ENCODE measurements around the gene ZNF423. TPM values are rescaled to one million over a fixed set of nuclear protein-coding genes. Genes with fewer than 3 reads are reported as not detected.

Gene ZNF423
- total RNA-seq, 3 donors from 2014 or later (not counting 1 experiment from before 2014, with no cell fraction given) = not detected

GRCh38 chr16:49748322-49748721, 107.6 kb downstream of the ZNF423 start:
- WGBS (ENCODE audit: insufficient coverage) = 82% methylated on average over 11 of the region's 11 CpGs
- intact Hi-C loops (cut with micrococcal nuclease) = no loop called here
- H3K9me3 Mint-ChIP-seq = no peaks in the 10 kb centered on the region

GRCh38 chr16:49747654-49748053, 108.3 kb downstream of the ZNF423 start:
- Mint-ChIP-seq H3K36me3 (no peaks in the 10 kb centered on the region), H3K4me1 (no peaks in the 10 kb centered on the region), H3K27me3 (ENCODE audit: low read depth in 2 of 2) (no peaks in the 10 kb centered on the region), H3K9me3 (no peaks in the 10 kb centered on the region), H3K4me3 (no peak overlapping the region), H3K27ac (no peak overlapping the region)
- intact Hi-C loops (cut with micrococcal nuclease) = no loop called here
- TF ChIP-seq CTCF (IDR thresholded peaks at IDR 0.05) = no peak
- 95% methylated on average over 3 of the region's 3 CpGs for WGBS (ENCODE audit: insufficient coverage)
- H3K9me3 ChIP-seq (ENCODE audit: control insufficient read depth, insufficient read depth, low read length) = no peaks in the 10 kb centered on the region
- no peak overlapping the region for H3K4me3 ChIP-seq (ENCODE audit: low read length)
- ATAC-seq (no peak), DNase-seq (no peak)
- no peaks in the 10 kb centered on the region for H3K4me1 ChIP-seq (ENCODE audit: control insufficient read depth, insufficient read depth, low read length)
- no peaks in the 10 kb centered on the region for H3K27me3 ChIP-seq (ENCODE audit: control insufficient read depth, insufficient read depth, low read length)
- no peak overlapping the region for H3K27ac ChIP-seq (ENCODE audit: low read length)
- H3K36me3 ChIP-seq (ENCODE audit: control insufficient read depth, insufficient read depth, low read length) = no peaks in the 10 kb centered on the region

More at GRCh38 chr16:49748322-49748721, 107.6 kb downstream of the ZNF423 start:
- Histone ChIP-seq H3K27me3 (ENCODE audit: control insufficient read depth, insufficient read depth, low read length) (no peaks in the 10 kb centered on the region), H3K27ac (ENCODE audit: low read length) (no peak overlapping the region), H3K9me3 (ENCODE audit: control insufficient read depth, insufficient read depth, low read length) (no peaks in the 10 kb centered on the region), H3K4me1 (ENCODE audit: control insufficient read depth, insufficient read depth, low read length) (no peaks in the 10 kb centered on the region), H3K36me3 (ENCODE audit: control insufficient read depth, insufficient read depth, low read length) (no peaks in the 10 kb centered on the region), H3K4me3 (ENCODE audit: low read length) (no peak overlapping the region)
- Mint-ChIP-seq H3K4me1 (no peaks in the 10 kb centered on the region), H3K4me3 (no peak overlapping the region), H3K27ac (no peak overlapping the region), H3K36me3 (no peaks in the 10 kb centered on the region), H3K27me3 (ENCODE audit: low read depth in 2 of 2) (no peaks in the 10 kb centered on the region)
- DNase-seq = no peak
- TF ChIP-seq CTCF (IDR thresholded peaks at IDR 0.05) = no peak
- no peak for ATAC-seq

DNA sequence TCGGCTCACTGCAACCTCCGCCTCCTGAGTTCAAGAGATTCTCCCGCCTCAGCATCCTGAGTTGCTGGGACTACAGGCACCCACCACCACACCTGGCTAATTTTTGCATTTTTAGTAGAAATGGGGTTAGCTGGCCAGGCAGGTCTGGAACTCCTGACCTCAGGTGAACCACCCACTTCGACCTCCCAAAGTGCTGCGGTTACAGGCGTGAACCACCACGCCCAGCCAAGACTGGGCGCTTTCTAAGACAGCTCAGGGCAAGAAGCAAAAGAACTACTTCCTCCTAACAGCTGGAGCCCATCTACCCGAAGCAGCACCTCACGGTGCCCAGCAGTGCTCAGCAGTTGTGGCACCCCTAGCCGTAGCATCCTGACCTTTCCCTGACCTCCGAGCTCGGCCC, 109.4 kb downstream of the ZNF423 start:
- no peaks in the 10 kb centered on the region for H3K27me3 Mint-ChIP-seq (ENCODE audit: low read depth in 2 of 2)
- H3K27ac Mint-ChIP-seq = no peak overlapping the region
- no peak overlapping the region for H3K27ac ChIP-seq (ENCODE audit: low read length)
- no peak for ATAC-seq
- H3K9me3 Mint-ChIP-seq = no peaks in the 10 kb centered on the region
- H3K36me3 ChIP-seq (ENCODE audit: control insufficient read depth, insufficient read depth, low read length) = no peaks in the 10 kb centered on the region
- no peaks in the 10 kb centered on the region for H3K4me1 Mint-ChIP-seq
- H3K4me1 ChIP-seq (ENCODE audit: control insufficient read depth, insufficient read depth, low read length) = no peaks in the 10 kb centered on the region
- H3K4me3 ChIP-seq (ENCODE audit: low read length) = no peak overlapping the region
- H3K4me3 Mint-ChIP-seq = no peak overlapping the region
- H3K36me3 Mint-ChIP-seq = no peaks in the 10 kb centered on the region
- no peaks in the 10 kb centered on the region for H3K9me3 ChIP-seq (ENCODE audit: control insufficient read depth, insufficient read depth, low read length)
- 80% methylated on average over 13 of the region's 13 CpGs for WGBS (ENCODE audit: insufficient coverage)
- DNase-seq = no peak
- TF ChIP-seq CTCF (IDR thresholded peaks at IDR 0.05) = no peak
- H3K27me3 ChIP-seq (ENCODE audit: control insufficient read depth, insufficient read depth, low read length) = no peaks in the 10 kb centered on the region
- intact Hi-C loops (cut with micrococcal nuclease) = no loop called here

- WGBS (ENCODE audit: insufficient coverage) = 92% methylated on average over 10 of the region's 11 CpGs
- no peaks in the 10 kb centered on the region for H3K9me3 Mint-ChIP-seq
Observed at GRCh38 chr16:49745311-49745747, 110.6 kb downstream of the ZNF423 start.

More at GRCh38 chr16:49745311-49745747, 110.6 kb downstream of the ZNF423 start:
- no peak for ATAC-seq
- H3K27ac ChIP-seq (ENCODE audit: low read length) = no peak overlapping the region
- H3K4me3 ChIP-seq (ENCODE audit: low read length) = no peak overlapping the region
- no peaks in the 10 kb centered on the region for H3K36me3 ChIP-seq (ENCODE audit: control insufficient read depth, insufficient read depth, low read length)
- Mint-ChIP-seq H3K4me3 (no peak overlapping the region), H3K36me3 (no peaks in the 10 kb centered on the region), H3K27ac (no peak overlapping the region), H3K4me1 (no peaks in the 10 kb centered on the region), H3K27me3 (ENCODE audit: low read depth in 2 of 2) (no peaks in the 10 kb centered on the region)
- DNase-seq = no peak
- no peaks in the 10 kb centered on the region for H3K27me3 ChIP-seq (ENCODE audit: control insufficient read depth, insufficient read depth, low read length)
- H3K9me3 ChIP-seq (ENCODE audit: control insufficient read depth, insufficient read depth, low read length) = no peaks in the 10 kb centered on the region
- no peaks in the 10 kb centered on the region for H3K4me1 ChIP-seq (ENCODE audit: control insufficient read depth, insufficient read depth, low read length)
- intact Hi-C loops (cut with micrococcal nuclease) = no loop called here
- TF ChIP-seq CTCF (IDR thresholded peaks at IDR 0.05) = no peak
